A549 (cell line): ENCODE results near the gene SPATS2.

Experiments used
- CHD4 ChIP-seq: fragments of 200-600 bp; sonication (generic); IDR thresholded peaks from 2 replicates; pipeline ENCODE4 v1.6.1; 2016; ENCODE audit warnings: antibody characterized with exemption, mild to moderate bottlenecking, borderline replicate concordance
- MAFK ChIP-seq: fragments of 450-650 bp; IDR thresholded peaks from 2 replicates; pipeline ENCODE4 v1.6.1; 2014; ENCODE audit not compliant: partially characterized antibody
- MAZ ChIP-seq: fragments of 150-350 bp; IDR thresholded peaks from 2 replicates; pipeline ENCODE4 v1.6.1; 2014; ENCODE audit warnings: antibody characterized with exemption, low read depth, low read length, borderline replicate concordance
- POLR2A ChIP-seq: IDR thresholded peaks from 2 replicates; pipeline ENCODE4 v1.6.1; 2012; ENCODE audit warnings: mild to moderate bottlenecking, low read length
- SREBF2 ChIP-seq: fragments of 450-650 bp; IDR thresholded peaks from 2 replicates; pipeline ENCODE4 v1.6.1; 2014; ENCODE audit warnings: mild to moderate bottlenecking, moderate library complexity
- TF ChIP-seq, protein P1 (sequence below): fragments of >200 bp; sonication (Bioruptor Twin); formaldehyde crosslinking; IDR thresholded peaks from 3 replicates; pipeline ENCODE4 v1.5.1; 2016

DNA sequence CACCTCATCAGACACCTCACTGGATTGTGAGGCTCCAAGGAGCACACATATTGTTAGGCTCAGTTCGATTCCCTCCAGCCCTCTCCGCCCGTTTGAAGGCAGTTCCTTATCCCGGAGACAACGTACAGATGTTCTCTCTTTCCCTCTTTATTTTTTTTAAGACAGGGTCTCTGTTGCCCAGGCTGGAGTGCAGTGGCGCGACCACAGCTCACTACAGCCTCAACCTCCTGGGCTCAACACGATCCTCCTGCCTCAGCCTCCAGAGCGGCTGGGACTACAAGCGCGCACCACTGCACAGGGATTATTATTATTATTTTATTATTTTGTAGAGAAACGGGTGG is 44.9 kb upstream of the SPATS2 start:
- TF ChIP-seq, protein P1, sequence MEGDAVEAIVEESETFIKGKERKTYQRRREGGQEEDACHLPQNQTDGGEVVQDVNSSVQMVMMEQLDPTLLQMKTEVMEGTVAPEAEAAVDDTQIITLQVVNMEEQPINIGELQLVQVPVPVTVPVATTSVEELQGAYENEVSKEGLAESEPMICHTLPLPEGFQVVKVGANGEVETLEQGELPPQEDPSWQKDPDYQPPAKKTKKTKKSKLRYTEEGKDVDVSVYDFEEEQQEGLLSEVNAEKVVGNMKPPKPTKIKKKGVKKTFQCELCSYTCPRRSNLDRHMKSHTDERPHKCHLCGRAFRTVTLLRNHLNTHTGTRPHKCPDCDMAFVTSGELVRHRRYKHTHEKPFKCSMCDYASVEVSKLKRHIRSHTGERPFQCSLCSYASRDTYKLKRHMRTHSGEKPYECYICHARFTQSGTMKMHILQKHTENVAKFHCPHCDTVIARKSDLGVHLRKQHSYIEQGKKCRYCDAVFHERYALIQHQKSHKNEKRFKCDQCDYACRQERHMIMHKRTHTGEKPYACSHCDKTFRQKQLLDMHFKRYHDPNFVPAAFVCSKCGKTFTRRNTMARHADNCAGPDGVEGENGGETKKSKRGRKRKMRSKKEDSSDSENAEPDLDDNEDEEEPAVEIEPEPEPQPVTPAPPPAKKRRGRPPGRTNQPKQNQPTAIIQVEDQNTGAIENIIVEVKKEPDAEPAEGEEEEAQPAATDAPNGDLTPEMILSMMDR, result no peak
- TF ChIP-seq POLR2A, result no peak
- no peak for TF ChIP-seq CHD4
- TF ChIP-seq SREBF2, result no peak
- TF ChIP-seq MAZ, result no peak
- TF ChIP-seq MAFK, result no peak
